ENCODE results near the gene B4GALNT1. TPM values are rescaled to one million over a fixed set of nuclear protein-coding genes. Genes with fewer than 3 reads are reported as not detected.

B4GALNT1 gene
- total and polyA plus RNA-seq, 10 donors, result 0.39 to 2.2 (median 0.88) TPM

GRCh38 chr12:57617942-57618341, 15.1 kb downstream of the B4GALNT1 start:
- DNase-seq, result no peak
- Histone ChIP-seq H3K9me3 (no peaks in the 10 kb centered on the region), H3K27me3 (replicated peaks in 1 of 7) (peaks cover 7 to 100% (median 42%) of the 10 kb centered on the region in 7 donors), H3K4me1 (peaks cover 20 to 59% (median 46%) of the 10 kb centered on the region in 6 donors), H3K27ac (no peak overlapping the region), H3K36me3 (peaks cover 0 to 16% (median 0%) of the 10 kb centered on the region in 6 donors), H3K4me3 (no peak overlapping the region)
- 47 to 56% (median 51%) methylated on average over 11 of the region's 11 CpGs for WGBS, 5 donors
- TF ChIP-seq CTCF (IDR thresholded peaks at IDR 0.05 in 8 of 11, conservative IDR thresholded peaks at IDR 0.05 in 3 of 11) (no peak), POLR2A (IDR thresholded peaks at IDR 0.05) (no peak), POLR2AphosphoS5 (IDR thresholded peaks at IDR 0.05) (no peak)
- intact Hi-C loops (cut with DNase I; ENCODE audit: low total_unique reads), result no loop called here

- WGBS, 5 donors, result 77 to 89% (median 84%) methylated on average over 3 of the region's 3 CpGs
- no peak overlapping the region for H3K27ac ChIP-seq
- H3K27me3 ChIP-seq (replicated peaks in 1 of 7), result peaks cover 7 to 100% (median 44%) of the 10 kb centered on the region in 7 donors
- no peak overlapping the region for H3K4me3 ChIP-seq
- TF ChIP-seq POLR2AphosphoS5 (IDR thresholded peaks at IDR 0.05) (no peak), CTCF (IDR thresholded peaks at IDR 0.05 in 8 of 11, conservative IDR thresholded peaks at IDR 0.05 in 3 of 11) (no peak), POLR2A (IDR thresholded peaks at IDR 0.05) (no peak)
- DNase-seq, result no peak
- H3K9me3 ChIP-seq, result no peaks in the 10 kb centered on the region
- peaks cover 0 to 16% (median 0%) of the 10 kb centered on the region in 6 donors for H3K36me3 ChIP-seq
- intact Hi-C loops (cut with DNase I; ENCODE audit: low total_unique reads), result no loop called here
- H3K4me1 ChIP-seq, result peaks cover 15 to 65% (median 49%) of the 10 kb centered on the region in 6 donors
These were observed 16.5 kb downstream of the B4GALNT1 start for GRCh38 chr12:57616383-57617101.

DNA sequence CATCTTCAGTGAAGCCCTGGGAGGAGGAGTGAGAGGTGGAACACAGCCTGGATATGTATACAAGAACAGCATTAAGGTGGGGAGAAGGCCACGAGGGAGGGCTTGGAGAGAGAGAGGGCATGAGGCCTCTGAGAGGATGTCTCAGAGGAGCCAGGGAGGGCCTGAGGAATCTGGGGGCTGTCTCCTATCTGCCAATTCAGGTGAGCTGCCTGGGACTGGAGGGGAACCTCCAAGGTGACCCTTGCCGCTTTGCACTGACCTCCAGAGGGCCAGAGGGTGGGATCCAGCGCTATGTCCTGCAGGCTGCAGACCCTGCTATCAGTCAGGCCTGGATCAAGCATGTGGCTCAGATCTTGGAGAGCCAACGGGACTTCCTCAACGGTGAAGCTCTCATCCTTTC, 17.4 kb downstream of the B4GALNT1 start:
- H3K27ac ChIP-seq, result no peak overlapping the region
- peaks cover 0 to 16% (median 0%) of the 10 kb centered on the region in 6 donors for H3K36me3 ChIP-seq
- peaks cover 3 to 100% (median 44%) of the 10 kb centered on the region in 7 donors for H3K27me3 ChIP-seq (replicated peaks in 1 of 7)
- TF ChIP-seq POLR2AphosphoS5 (IDR thresholded peaks at IDR 0.05), result no peak
- 82 to 90% (median 86%) methylated on average over 5 of the region's 5 CpGs for WGBS, 5 donors
- no peak for DNase-seq
- H3K4me1 ChIP-seq, result peaks cover 14 to 65% (median 49%) of the 10 kb centered on the region in 6 donors
- H3K9me3 ChIP-seq, result no peaks in the 10 kb centered on the region
- H3K4me3 ChIP-seq, result no peak overlapping the region
- intact Hi-C loops (cut with DNase I; ENCODE audit: low total_unique reads), result no loop called here

- DNase-seq, result no peak
- H3K4me1 ChIP-seq, result peaks cover 18 to 65% (median 50%) of the 10 kb centered on the region in 6 donors
- H3K4me3 ChIP-seq, result no peak overlapping the region
- H3K27ac ChIP-seq, result no peak overlapping the region
- TF ChIP-seq POLR2AphosphoS5 (IDR thresholded peaks at IDR 0.05) (no peak), POLR2A (IDR thresholded peaks at IDR 0.05) (no peak), CTCF (IDR thresholded peaks at IDR 0.05 in 8 of 11, conservative IDR thresholded peaks at IDR 0.05 in 3 of 11) (no peak)
- 78 to 84% (median 83%) methylated on average over 11 of the region's 11 CpGs for whole genome bisulfite sequencing, 5 donors
- peaks cover 0 to 16% (median 0%) of the 10 kb centered on the region in 6 donors for H3K36me3 ChIP-seq
- intact Hi-C loops (cut with DNase I; ENCODE audit: low total_unique reads), result no loop called here
- H3K9me3 ChIP-seq, result no peaks in the 10 kb centered on the region
- peaks cover 0 to 100% (median 44%) of the 10 kb centered on the region in 7 donors for H3K27me3 ChIP-seq (replicated peaks in 1 of 7)
These were observed 18.0 kb downstream of the B4GALNT1 start for GRCh38 chr12:57614948-57615500.
